Suprapubic skin (tissue), 4 donors: ENCODE results near the gene KRI1. TPM values are rescaled to one million over a fixed set of nuclear protein-coding genes. Genes with fewer than 3 reads are reported as not detected.
A peak's percentile ranks its signal among the peaks of the same experiment; 100 is the strongest.
"Not testable (repeated sequence)": the region's sequence is repeated elsewhere in the genome, so short reads cannot be mapped to it uniquely, and the experiment has no call there.

ENCODE experiments used
- DNase-seq, 2 donors: peaks; one replicate each; pipeline ENCODE4 v3.0.0-alpha.2; 2019; ENCODE audit warnings: low spot score in 2 of 2
- H3K27ac ChIP-seq: fragments of 200-600 bp; sonication (generic); one replicate; pipeline ENCODE4 v1.5.1; 2019
- H3K27me3 ChIP-seq: fragments of 200-600 bp; sonication (generic); one replicate; pipeline ENCODE4 v1.5.1; 2019
- H3K36me3 ChIP-seq: fragments of 200-600 bp; sonication (generic); one replicate; pipeline ENCODE4 v1.5.1; 2019
- H3K4me1 ChIP-seq: fragments of 200-600 bp; sonication (generic); one replicate; pipeline ENCODE4 v1.5.1; 2019
- H3K4me3 ChIP-seq: fragments of 200-600 bp; sonication (generic); one replicate; pipeline ENCODE4 v1.5.1; 2019; ENCODE audit warnings: mild to moderate bottlenecking
- H3K9me3 ChIP-seq: fragments of 200-600 bp; sonication (generic); one replicate; pipeline ENCODE4 v1.5.1; 2019
- CTCF ChIP-seq, 2 donors: fragments of 200-600 bp in 1 of 2; fragments of 450-650 bp in 1 of 2; sonication (generic) in 1 of 2; IDR thresholded peaks; one replicate each; pipeline ENCODE4 v1.5.1; 2016 to 2019; ENCODE audit warnings: antibody characterized with exemption in 2 of 2, mild to moderate bottlenecking in 1 of 2, moderate library complexity in 1 of 2
- EP300 ChIP-seq: sonication (generic); formaldehyde crosslinking; IDR thresholded peaks from one replicate; pipeline ENCODE4 v1.6.1; 2017; ENCODE audit warnings: antibody characterized with exemption
- POLR2A ChIP-seq, 2 donors: fragments of 450-650 bp; IDR thresholded peaks; one replicate each; pipeline ENCODE4 v1.6.1; 2017; ENCODE audit warnings: antibody characterized with exemption in 2 of 2, mild to moderate bottlenecking in 2 of 2, moderate library complexity in 2 of 2
- POLR2AphosphoS5 ChIP-seq, 3 donors: sonication (generic); formaldehyde crosslinking; IDR thresholded peaks; one replicate each; pipeline ENCODE4 v1.6.1; 2017; ENCODE audit warnings: antibody characterized with exemption in 3 of 3
- WGBS: methylation state at CpG from one replicate; pipeline ENCODE4 v1.1.5; 2018; 5-methylcytosine and 5-hydroxymethylcytosine counted together
- total RNA-seq, 4 donors: library from RNA; depleted of rRNA; stranded (reverse); fragments of >200 nt; gene quantifications; one replicate each; pipeline ENCODE4 v1.1.0, GENCODE V29; 2016

KRI1 gene
- total RNA-seq, 4 donors from 2014 or later = 19.1 to 46.9 (median 24.5) TPM

DNA sequence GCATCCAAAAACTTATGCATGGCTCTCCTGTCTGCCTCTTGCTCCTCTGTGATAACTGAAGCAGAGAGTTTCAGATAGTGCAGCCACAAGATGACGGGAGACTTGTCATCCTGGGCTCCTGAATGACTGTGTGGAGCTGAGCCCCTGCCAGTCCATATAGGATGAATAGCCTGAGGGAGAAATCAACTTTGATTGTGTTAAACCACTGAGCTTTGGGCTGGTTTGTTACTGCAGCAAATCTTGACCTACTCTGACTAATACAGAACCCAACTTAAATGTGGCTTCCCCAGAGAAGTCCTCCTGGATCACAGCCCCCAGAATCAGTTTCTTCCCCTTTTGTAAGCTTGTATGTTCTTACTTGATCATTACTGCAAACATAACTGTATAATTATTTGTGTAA lies 33.4 kb downstream of the KRI1 start:
- H3K9me3 ChIP-seq = no peaks in the 10 kb centered on the region
- H3K4me3 ChIP-seq = no peak overlapping the region
- no peaks in the 10 kb centered on the region for H3K36me3 ChIP-seq
- H3K27me3 ChIP-seq = no peaks in the 10 kb centered on the region
- H3K27ac ChIP-seq = no peak overlapping the region
- no peak for TF ChIP-seq CTCF (IDR thresholded peaks at IDR 0.05)
- no peak for TF ChIP-seq POLR2AphosphoS5 (IDR thresholded peaks at IDR 0.05)
- TF ChIP-seq POLR2A (IDR thresholded peaks at IDR 0.05) = no peak
- TF ChIP-seq EP300 = no peak
- DNase-seq = no peak
- H3K4me1 ChIP-seq = peaks cover 6% of the 10 kb centered on the region
- 92% methylated on average over 1 of the region's 1 CpG for WGBS

DNA sequence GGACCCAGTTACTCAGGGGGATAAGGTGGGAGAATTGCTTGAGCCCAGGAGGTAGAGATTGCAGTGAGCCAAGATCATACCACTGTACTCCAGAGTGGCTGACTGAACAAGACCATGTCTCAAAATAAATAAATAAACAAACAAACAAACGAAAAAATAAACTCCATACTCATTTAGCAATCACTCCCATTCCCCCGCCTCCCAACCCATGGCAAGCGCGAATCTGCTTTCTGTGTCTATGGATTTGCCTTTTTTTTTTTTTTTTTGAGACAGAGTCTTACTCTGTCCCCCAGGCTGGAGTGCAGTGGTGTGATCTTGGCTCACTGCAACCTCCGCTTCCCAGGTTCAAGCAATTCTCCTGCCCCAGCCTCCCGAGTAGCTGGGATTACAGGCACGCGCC lies 38.9 kb downstream of the KRI1 start:
- not testable (repeated sequence) for H3K9me3 ChIP-seq, H3K27ac ChIP-seq, H3K36me3 ChIP-seq, H3K27me3 ChIP-seq, H3K4me3 ChIP-seq, DNase-seq, H3K4me1 ChIP-seq
- 85% methylated on average over 8 of the region's 8 CpGs for WGBS

DNA sequence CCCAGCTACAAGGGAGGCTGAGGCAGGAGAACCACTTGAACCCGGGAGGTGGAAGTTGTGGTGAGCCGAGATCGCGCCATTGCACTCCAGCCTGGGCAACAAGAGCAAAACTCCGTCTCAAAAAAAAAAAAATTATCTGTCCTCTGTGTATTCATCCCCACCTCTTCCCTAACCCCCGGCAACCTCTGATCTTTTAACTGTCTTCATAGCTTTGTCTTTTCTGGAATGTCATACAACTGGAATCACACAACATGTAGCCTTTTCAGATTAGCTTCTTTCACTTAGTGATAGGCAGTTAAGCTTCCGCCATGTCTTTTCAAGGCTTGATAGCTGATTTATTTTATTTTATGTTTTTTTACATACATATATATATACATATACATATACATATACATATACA lies 40.2 kb downstream of the KRI1 start:
- 86% methylated on average over 7 of the region's 7 CpGs for WGBS
- H3K27me3 ChIP-seq = peaks cover 8% of the 10 kb centered on the region
- no peak for DNase-seq
- H3K4me3 ChIP-seq = no peak overlapping the region
- no peak overlapping the region for H3K27ac ChIP-seq
- H3K36me3 ChIP-seq = no peaks in the 10 kb centered on the region
- no peaks in the 10 kb centered on the region for H3K9me3 ChIP-seq
- H3K4me1 ChIP-seq = peaks cover 13% of the 10 kb centered on the region
- TF ChIP-seq CTCF (IDR thresholded peaks at IDR 0.05) (no peak), EP300 (no peak), POLR2A (IDR thresholded peaks at IDR 0.05) (no peak), POLR2AphosphoS5 (IDR thresholded peaks at IDR 0.05) (no peak)

DNA sequence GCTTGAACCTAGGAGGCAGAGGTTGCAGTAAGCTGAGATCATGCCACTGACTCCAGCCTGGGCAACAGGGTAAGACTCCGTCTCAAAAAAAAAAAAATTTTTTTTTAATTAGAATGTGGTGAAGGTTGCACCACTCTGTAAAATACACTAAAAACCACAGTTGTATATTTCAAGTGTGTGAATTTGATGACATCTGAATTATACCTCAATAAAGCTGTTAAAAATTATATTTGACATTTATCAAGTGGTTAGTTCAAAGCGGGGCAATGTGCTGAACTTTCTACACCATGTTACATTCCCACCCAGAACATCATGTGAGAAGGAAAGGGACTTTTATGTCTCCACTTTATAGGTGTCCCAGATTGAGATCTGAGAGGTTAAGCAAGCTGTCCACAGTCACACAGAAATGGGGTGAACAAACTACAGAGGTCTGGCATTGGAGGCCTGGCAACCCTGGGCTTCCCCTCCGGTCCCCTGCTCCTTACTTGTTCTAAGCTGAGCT lies 42.6 kb downstream of the KRI1 start:
- TF ChIP-seq POLR2A (IDR thresholded peaks at IDR 0.05) = no peak
- TF ChIP-seq CTCF (IDR thresholded peaks at IDR 0.05) = no peak
- no peak for TF ChIP-seq POLR2AphosphoS5 (IDR thresholded peaks at IDR 0.05)
- TF ChIP-seq EP300 = no peak
- Histone ChIP-seq H3K4me3 (no peak overlapping the region), H3K27ac (no peak overlapping the region), H3K9me3 (no peaks in the 10 kb centered on the region), H3K27me3 (peaks cover 24% of the 10 kb centered on the region), H3K4me1 (peaks cover 31% of the 10 kb centered on the region), H3K36me3 (no peaks in the 10 kb centered on the region)
- DNase-seq = no peak
- 70% methylated on average over 3 of the region's 3 CpGs for WGBS

DNA sequence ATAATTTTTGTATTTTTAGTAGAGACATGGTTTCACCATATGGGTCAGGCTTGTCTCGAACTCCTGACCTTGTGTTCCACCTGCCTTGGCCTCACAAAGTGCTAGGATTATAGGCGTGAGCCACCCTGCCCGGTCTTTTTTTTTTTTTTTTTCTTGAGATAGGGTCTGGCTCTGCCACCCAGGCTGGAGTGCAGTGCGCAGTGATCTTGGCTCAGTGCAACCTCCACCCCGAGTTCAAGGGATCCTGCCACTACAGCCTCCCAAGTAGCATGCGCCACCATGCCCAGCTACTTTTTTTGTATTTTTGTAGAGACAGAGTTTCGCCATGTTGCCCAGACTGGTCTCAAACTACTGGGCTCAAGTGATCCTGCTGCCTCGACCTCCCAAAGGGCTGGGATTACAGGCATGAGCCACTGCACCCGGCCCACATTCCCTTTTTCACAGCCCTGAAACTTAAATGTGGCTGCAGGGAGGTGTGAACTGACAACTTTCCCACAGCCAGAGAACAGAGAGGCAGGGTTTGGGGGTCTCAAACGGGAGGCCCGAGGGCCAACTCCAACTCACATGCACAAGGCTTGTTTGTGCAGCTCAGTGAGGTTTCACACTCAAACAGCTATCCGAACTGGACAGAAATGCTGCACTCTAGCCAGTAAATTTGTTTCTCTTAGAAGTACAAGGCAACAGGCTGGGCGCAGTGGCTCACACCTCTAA lies 44.2 kb downstream of the KRI1 start:
- peaks cover 47% of the 10 kb centered on the region for H3K4me1 ChIP-seq
- H3K27ac ChIP-seq = peak overlapping the region; percentile 74
- TF ChIP-seq EP300 = no peak
- no peak for TF ChIP-seq POLR2A (IDR thresholded peaks at IDR 0.05)
- no peak for TF ChIP-seq POLR2AphosphoS5 (IDR thresholded peaks at IDR 0.05)
- TF ChIP-seq CTCF (IDR thresholded peaks at IDR 0.05) = no peak
- DNase-seq = no peak
- H3K4me3 ChIP-seq = no peak overlapping the region
- no peaks in the 10 kb centered on the region for H3K36me3 ChIP-seq
- H3K9me3 ChIP-seq = no peaks in the 10 kb centered on the region
- peaks cover 38% of the 10 kb centered on the region for H3K27me3 ChIP-seq
- WGBS = 52% methylated on average over 13 of the region's 13 CpGs
